GM12874 (cell line): Measurements from ENCODE around the gene MAP1S.

Experiments used
- TF ChIP-seq, protein P1 (sequence below): IDR thresholded peaks from 2 replicates; pipeline ENCODE4 v1.5.1; 2011; ENCODE audit warnings: low read depth, mild to moderate bottlenecking, control low read depth, low read length, moderate library complexity; ENCODE audit not compliant: insufficient read depth

The MAP1S gene

DNA sequence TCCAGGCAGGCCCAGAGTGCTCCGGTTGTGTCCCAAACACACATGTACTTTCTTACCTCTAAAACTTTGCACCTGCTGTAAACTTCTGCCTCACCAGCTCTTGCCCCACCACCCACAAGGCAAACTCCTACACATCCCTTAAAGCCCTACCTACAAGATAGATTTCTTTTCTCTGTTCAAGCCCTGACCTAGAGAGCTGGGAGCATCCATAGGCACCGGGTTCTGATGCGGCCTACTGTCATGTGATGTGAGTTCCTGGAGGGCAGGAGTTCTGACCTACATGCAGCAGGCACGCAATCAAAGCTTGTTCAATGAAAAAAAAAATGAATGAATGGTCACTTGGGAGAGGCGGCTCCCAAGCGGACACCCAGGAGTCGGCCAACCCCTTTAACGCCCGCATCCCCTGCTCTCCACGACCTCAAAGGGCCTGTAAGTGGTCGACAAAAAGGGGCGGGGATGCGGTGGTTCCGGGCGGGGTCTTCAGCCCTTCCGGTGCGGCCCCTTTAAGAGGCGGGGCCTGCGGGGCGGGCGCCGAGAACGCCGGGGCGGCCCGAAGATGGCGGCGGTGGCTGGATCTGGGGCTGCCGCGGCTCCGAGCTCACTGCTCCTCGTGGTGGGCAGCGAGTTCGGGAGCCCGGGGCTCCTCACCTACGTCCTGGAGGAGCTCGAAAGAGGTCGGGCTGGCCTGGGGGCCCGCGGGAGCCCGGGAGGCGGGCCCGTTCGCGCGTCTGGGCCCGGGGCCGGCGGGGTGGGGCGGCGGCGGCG lies at the start of gene MAP1S:
MAP1S (plus strand) TSS at position 534 of the 765 bp plus-strand sequence; CDS start at position 557, 23 bp downstream.
- TF ChIP-seq, protein P1, sequence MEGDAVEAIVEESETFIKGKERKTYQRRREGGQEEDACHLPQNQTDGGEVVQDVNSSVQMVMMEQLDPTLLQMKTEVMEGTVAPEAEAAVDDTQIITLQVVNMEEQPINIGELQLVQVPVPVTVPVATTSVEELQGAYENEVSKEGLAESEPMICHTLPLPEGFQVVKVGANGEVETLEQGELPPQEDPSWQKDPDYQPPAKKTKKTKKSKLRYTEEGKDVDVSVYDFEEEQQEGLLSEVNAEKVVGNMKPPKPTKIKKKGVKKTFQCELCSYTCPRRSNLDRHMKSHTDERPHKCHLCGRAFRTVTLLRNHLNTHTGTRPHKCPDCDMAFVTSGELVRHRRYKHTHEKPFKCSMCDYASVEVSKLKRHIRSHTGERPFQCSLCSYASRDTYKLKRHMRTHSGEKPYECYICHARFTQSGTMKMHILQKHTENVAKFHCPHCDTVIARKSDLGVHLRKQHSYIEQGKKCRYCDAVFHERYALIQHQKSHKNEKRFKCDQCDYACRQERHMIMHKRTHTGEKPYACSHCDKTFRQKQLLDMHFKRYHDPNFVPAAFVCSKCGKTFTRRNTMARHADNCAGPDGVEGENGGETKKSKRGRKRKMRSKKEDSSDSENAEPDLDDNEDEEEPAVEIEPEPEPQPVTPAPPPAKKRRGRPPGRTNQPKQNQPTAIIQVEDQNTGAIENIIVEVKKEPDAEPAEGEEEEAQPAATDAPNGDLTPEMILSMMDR: no peak

DNA sequence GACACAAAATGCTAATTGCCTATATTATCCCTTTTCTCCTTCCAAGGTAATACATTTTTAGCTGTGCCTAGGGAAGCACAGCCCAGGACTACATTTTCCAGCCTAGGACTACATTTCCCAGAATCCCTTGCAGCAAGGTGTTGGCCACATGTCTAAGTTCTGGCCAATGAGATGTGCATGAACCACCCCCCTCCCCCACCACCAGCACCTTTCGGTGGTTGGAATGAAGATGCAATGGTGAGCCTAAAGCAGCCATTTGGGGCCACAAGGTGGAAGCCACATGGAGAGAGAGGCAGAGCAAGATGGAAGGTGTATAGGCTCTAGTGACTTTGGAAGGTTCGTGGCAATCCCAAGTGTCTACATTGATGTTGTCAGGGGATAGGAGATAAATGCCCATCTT lies 47.4 kb upstream of the MAP1S start:
- TF ChIP-seq, protein P1: no peak

GRCh38 chr19:17673937-17674799 lies 45.1 kb upstream of the MAP1S start:
- TF ChIP-seq, protein P1: no peak

GRCh38 chr19:17676295-17676694 lies 43.0 kb upstream of the MAP1S start:
- TF ChIP-seq, protein P1: no peak

DNA sequence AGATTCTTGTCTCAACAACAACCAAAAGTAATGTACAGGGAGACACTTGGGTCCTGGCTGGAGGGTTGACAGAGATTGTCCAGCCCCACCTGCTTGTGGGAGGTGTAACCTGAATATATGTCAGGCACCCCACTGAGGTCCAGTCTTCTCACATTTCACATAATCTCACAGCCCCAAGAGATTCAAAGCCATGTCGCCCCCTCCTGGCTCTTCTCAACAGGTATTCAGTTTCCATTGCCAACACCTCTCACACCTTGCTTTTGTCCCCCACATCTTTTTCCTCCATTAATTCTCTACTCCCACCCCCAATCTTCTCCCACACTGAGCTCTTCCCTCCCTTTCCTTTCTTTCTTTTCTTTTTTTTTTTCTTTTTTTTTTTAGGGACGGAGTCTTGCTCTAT lies 42.3 kb upstream of the MAP1S start:
- TF ChIP-seq, protein P1: peak; percentile 50

- TF ChIP-seq, protein P1: no peak
Measured at GRCh38 chr19:17678836-17679235, 40.4 kb upstream of the MAP1S start.

DNA sequence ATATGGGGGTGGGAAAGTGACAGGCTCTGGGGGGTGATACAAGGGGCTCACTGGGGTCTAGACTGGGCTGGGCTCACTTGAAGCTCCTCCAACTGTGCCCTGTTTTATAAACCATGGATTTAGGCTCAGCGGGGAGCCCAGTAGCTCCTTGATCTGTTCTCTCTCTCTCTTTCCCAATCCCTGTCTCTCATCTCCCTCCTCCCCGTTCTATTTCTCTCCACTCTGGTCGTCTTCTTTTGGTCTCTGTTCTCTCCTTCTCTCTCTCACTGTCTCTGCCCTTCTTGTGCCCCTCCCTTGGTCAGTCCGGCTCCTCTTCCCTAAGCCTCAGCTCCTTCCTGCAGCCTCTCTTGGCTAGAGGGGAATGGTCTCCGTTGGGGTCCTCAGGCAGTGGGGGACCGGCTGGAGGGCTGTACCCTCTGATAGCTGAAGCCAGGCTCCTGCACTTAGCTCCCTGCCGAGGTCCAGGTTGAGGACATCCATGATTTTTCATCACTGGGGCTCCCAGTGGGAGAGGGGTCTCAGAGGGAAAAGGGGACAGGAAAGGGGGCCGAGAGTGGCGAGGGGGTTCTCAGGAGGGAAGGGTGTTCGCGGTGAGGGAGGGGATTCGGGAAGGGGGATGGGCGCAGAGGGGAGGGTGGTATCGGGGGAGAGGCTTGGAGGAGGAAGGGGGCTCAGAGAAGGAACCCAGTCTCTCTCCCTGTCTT lies 39.6 kb upstream of the MAP1S start:
- TF ChIP-seq, protein P1: no peak
